H1 (cell line): ENCODE results near the gene COL12A1. TPM values are rescaled to one million over a fixed set of nuclear protein-coding genes. Genes with fewer than 3 reads are reported as not detected.

Source experiments
- CHD7 ChIP-seq: fragments of 300-600 bp; sonication (generic); IDR thresholded peaks from 2 replicates; pipeline ENCODE4 v1.7.1; 2012; ENCODE audit warnings: low read length, moderate library complexity, mild to moderate bottlenecking, inconsistent platforms; ENCODE audit not compliant: insufficient replicate concordance
- KDM4A ChIP-seq: IDR thresholded peaks from one replicate; pipeline ENCODE4 v1.7.1; 2012; ENCODE audit warnings: low read depth, mild to moderate bottlenecking, moderate library complexity, low read length, inconsistent platforms; ENCODE audit not compliant: severe bottlenecking
- SRF ChIP-seq: IDR thresholded peaks from 2 replicates; pipeline ENCODE4 v1.6.1; 2011; ENCODE audit warnings: mild to moderate bottlenecking, low read depth, low read length, moderate library complexity
- polyA plus RNA-seq, 7 experiments: library from polyadenylated mRNA; depleted of rRNA in 3 of 7; stranded (reverse) in 5 of 7; unstranded in 2 of 7; fragments of >200 nt in 5 of 7; fragments of 200-250 nt in 2 of 7; gene quantifications; 1 replicate in 5 of 7; 2 replicates in 1 of 7; 4 replicates in 1 of 7; pipeline versions ENCODE4 v1.2.1 to v1.2.3, GENCODE V29; 2011 to 2013; ENCODE audit warnings: missing spikeins in 2 of 7, mixed read lengths in 2 of 7
- total RNA-seq: library from RNA; stranded (reverse); fragmentation: NEBNext Ultra II Directional; extraction: Animal tissue kit (Norgen Biotek cat#: 25700); gene quantifications from 2 replicates; pipeline ENCODE4 v1.2.1, GENCODE V29; 2021
- TF ChIP-seq, protein P1 (sequence below): IDR thresholded peaks from 2 replicates; pipeline ENCODE4 v1.6.1; 2012; ENCODE audit warnings: inconsistent platforms

Gene COL12A1
- total and polyA plus RNA-seq, 2 of the 8 experiments (the other 6 are each of a cell fraction or from before 2014, with no cell fraction given) = 1.4 to 4.7 TPM

DNA sequence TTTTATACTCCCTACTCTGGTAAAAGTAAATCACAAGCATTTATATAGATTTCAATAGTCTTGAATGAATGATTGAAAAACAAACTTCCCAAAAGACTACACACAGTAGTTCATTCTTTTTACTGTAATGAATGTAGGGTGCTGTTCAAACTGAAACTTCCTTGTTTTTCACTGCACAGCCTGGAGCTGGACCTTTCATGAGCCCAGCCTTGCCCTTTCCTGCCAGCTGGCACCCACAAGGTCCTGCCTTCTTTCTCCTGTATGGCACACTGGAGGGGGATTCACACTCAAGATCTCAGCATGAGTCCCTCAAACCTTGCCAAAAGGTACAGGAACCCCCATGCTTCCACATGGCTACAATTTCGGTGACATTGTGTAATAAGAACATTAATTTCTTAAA, 50.9 kb downstream of the COL12A1 start (continued):
- TF ChIP-seq CHD7 (no peak), SRF (no peak), KDM4A (no peak)
- TF ChIP-seq, protein P1, sequence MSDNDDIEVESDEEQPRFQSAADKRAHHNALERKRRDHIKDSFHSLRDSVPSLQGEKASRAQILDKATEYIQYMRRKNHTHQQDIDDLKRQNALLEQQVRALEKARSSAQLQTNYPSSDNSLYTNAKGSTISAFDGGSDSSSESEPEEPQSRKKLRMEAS = no peak
